ENCODE data around the gene CARD11. TPM values are rescaled to one million over a fixed set of nuclear protein-coding genes. Genes with fewer than 3 reads are reported as not detected.

CARD11 gene
- total RNA-seq, 1 donor from 2014 or later: 3.9 TPM

DNA sequence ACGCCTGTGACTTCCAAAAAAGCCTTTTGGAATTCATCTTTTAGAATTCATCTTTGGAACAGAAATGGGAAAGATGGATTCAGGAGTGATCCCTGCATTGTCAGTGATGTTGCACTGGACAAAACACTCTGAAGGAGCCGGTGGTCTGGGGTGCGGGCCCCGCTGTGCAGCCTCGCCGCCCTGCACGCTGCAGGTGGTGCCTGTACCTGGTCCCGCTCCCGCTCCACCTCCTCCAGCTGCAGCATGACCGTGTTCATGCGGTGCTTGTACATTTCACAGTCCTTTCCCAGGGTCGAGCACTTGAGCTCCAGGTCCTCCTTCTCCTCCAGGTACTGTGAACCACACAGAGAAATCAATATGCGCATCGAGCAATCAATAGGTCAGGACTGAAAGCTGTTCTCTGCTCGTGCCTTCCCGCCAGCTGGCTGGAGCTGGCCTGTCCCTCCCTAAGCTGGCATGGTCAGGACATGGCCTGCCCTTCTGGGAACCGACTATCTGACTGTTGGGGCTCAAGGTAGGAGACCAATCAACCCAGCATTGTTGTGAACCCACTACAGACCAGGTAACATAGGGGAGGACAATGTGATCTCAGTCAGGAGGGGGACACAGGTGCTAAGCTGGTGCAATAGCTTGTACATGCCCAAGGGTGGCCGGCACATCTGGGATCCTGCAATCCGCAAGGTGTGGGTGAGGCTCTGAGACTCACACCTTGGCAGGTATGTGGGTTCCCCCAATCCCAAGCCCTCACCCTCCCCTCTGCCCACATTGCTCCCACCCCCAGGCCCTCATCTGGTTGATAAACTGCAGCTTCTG is 105.8 kb downstream of the CARD11 start:
- DNase-seq (ENCODE audit: low spot score) (peak; percentile 28), ATAC-seq (no peak)
- intact Hi-C loops (cut with DNase I): no loop called here

GRCh38 chr7:2936891-2937580 is 106.6 kb downstream of the CARD11 start:
- intact Hi-C loops (cut with DNase I): no loop called here
- ATAC-seq: no peak
- peak; percentile 27 for DNase-seq (ENCODE audit: low spot score)

- ATAC-seq (no peak), DNase-seq (ENCODE audit: low spot score) (peak; percentile 15)
- intact Hi-C loops (cut with DNase I): no loop called here
Measured at GRCh38 chr7:2936301-2936700, 107.4 kb downstream of the CARD11 start.

DNA sequence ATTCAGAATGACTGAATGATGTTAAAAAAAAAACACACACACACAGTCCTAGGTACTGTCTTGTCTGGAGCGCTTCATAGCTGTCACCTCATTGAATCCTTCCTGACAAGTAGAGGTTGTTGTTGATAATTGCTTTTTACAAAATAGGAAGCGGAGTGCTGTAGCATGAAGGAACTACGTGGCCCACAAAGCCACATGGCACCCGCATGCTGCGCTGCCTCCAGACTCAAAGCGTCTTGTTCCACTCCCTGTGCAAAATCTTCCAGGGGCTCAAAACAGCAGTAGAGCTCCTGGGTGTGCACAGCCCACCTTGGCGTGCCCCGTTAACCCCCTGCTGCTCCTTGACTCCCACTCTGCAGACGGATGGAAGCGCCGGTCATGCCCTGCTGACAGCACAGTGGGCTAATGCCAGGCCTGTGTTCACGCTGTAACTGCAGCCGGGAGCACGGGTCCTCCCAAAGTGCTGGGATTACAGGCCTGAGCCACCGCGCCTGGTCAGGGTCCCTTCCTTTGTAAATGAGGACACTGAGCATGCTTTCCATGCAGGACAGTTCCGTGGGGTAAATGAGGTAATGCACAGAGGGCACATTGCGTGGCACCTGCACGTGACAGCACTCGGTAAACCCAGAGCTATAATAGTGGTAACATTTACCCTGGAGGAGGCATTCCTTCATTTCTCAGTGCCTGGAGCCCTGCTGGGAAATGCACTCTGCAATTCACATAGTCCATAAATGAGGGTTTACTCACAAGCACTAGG is 108.5 kb downstream of the CARD11 start:
- intact Hi-C loops (cut with DNase I): no loop called here
- DNase-seq (ENCODE audit: low spot score) (peak; percentile 45), ATAC-seq (no peak)

DNA sequence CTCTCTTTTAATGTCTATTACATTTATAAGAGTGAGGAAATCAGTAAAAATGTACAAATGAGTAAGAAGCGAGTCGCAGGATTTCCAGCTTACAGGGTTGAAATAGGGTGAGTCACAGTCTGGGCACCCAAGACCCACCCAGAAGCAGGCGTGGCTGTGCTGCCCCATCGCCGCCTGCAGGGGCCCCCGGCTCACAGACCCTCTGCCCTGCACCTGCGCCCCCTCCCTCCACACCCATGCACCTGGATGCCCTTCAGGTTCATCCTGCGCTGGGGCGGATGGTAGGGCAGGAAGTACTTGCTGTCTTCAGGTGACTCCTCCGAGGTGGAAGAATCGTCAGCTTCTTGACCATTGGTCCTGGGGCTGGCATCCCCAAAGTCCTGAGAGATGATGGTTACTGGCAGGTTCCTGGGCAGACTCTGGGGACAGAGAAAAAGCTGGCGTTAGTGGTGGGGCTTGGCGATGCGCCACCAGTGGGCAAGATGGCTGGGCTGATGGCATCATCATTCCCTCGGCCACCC is 109.4 kb downstream of the CARD11 start:
- intact Hi-C loops (cut with DNase I): no loop called here
- ATAC-seq: no peak
- peak; percentile 45 for DNase-seq (ENCODE audit: low spot score)

DNA sequence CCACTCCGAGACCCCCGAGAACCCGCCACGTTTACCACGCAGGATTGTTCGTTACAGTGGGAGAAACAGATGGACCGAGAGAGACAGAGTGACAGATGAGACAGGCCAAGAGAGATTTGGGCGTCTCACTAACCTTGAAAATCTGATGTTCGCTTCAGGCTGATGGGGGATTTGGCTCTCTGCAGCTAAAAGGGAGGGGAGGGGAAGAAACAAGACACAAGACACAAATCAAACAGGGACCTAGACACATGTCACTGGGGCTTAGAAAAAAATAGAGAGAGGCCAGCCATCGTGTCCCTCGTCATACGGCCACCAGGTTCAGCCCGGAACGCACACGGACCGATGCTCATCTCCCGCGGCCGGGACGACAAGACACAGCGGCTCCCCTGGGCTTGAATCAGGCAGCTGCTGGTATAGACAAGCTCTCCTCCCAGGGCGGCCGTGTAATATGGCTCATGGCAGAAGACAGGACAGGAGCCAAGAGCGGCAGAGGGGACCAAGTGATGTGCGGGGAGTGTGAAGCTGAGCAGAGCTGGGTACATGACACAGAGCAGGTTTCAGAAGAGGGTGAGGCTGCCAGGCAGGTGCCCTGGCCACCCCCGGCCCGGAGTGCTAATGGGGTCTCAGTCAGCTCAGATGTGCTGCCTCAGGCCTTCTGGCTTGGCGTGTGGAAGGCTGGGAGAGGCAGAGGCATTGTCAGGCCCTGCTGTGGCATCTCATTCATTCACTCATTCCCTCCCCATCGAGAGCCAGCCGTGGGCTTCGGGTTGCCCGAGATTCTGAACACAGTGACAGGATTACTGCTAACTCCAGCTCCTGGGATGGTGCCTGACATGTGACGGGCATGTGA is 111.0 kb downstream of the CARD11 start:
- DNase-seq (ENCODE audit: low spot score) (peak; percentile 43), ATAC-seq (no peak)
- intact Hi-C loops (cut with DNase I): no loop called here

DNA sequence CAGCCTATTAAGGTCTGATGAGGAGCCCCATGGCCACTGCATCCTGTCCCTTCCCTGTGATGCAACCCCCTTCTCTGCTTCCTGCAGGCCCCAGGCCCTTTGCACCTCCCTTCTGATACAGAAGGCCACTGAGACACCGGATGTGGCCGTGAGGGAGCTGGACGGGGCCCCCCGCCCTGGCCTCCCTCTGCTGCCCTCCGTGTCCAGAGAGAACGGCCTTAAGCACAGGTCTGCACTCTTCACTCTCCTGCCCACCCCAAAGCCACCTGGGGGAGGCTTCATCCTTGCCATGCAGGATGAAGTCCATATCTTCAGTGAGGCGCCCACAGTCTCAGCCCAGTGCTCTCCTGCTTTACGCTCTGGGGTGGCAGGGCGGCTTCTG is 112.6 kb downstream of the CARD11 start:
- ATAC-seq: no peak
- intact Hi-C loops (cut with DNase I): no loop called here
- peak; percentile 22 for DNase-seq (ENCODE audit: low spot score)

- intact Hi-C loops (cut with DNase I): no loop called here
Measured at GRCh38 chr7:2930310-2931033, 113.2 kb downstream of the CARD11 start.

GRCh38 chr7:2929321-2930201 is 114.1 kb downstream of the CARD11 start:
- no peak for ATAC-seq
- peak; percentile 37 for DNase-seq (ENCODE audit: low spot score)
- intact Hi-C loops (cut with DNase I): no loop called here

More at GRCh38 chr7:2930310-2931033, 113.2 kb downstream of the CARD11 start:
- DNase-seq (ENCODE audit: low spot score): peak; percentile 31
- no peak for ATAC-seq

GRCh38 chr7:2928613-2929311 is 114.9 kb downstream of the CARD11 start:
- ATAC-seq (no peak), DNase-seq (ENCODE audit: low spot score) (peak; percentile 53)

DNA sequence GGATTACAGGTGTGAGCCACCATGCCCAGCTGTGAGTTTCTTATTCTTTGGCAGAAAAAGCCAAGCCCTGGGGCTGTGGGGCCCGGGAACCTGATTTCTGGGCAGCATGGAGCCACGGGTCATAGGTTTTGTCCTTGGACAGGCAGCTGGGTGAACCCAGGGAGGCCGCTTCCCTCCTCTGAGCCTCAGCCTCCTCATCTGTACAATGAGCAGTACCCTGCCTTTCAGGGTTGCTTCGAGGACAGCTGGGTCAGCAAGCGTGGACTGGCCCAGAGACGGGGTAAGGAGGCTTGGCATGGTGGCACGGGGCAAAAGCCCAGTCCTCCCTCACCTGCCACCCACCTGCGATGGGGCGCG is 115.4 kb downstream of the CARD11 start:
- peak; percentile 43 for DNase-seq (ENCODE audit: low spot score)
- no peak for ATAC-seq
- intact Hi-C loops (cut with DNase I): no loop called here

More at GRCh38 chr7:2928613-2929311, 114.9 kb downstream of the CARD11 start:
- intact Hi-C loops (cut with DNase I): no loop called here

- DNase-seq (ENCODE audit: low spot score): peak; percentile 48
- intact Hi-C loops (cut with DNase I): no loop called here
- peak; percentile 37 for ATAC-seq
Measured at GRCh38 chr7:2927592-2927991, 116.1 kb downstream of the CARD11 start.

DNA sequence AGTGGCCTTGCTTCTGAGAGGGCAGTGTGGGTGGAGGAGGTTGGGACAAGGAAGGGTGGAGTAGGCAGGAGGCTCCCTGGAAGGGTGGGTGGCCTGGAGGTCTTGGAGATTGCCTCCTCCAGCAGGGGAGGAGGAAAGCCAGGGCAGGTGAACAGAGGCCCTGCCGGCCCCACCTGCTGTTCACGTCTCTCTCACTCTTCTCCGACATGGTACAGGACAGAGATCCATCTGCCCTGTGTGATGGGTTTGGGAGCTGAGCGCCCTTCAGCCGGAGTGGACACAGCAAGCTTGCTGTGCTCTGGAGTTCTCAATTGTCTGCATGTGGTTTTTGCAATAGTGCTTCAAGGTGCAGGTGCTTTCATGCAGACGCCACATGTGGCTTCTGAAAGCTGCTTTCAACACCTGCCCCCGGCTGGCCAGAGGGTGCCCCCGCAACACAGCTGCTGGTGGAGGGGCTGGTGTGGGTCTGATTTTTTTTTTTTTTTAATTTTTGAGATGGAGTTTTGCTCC is 116.7 kb downstream of the CARD11 start:
- ATAC-seq: no peak
- intact Hi-C loops (cut with DNase I): no loop called here
- DNase-seq (ENCODE audit: low spot score): peak; percentile 37

GRCh38 chr7:2926120-2926895 is 117.4 kb downstream of the CARD11 start:
- peak; percentile 50 for DNase-seq (ENCODE audit: low spot score)
- no peak for ATAC-seq
- intact Hi-C loops (cut with DNase I): no loop called here
